HepG2 (cell line): ENCODE data around the gene CLK4. TPM values are rescaled to one million over a fixed set of nuclear protein-coding genes. Genes with fewer than 3 reads are reported as not detected.

ENCODE experiments used
- ATAC-seq: fragments of 200-7000 bp; cut with Tn5 transposase; 3 replicates; pipeline ENCODE4 v1.9.1; 2020; ENCODE audit warnings: mild to moderate bottlenecking, moderate library complexity
- BruUV-seq: library from RNA; stranded (reverse); fragments of 400-500 nt; replicated peaks from 2 replicates; lab custom pipeline; 2021; lab: Mats Ljungman, UMichigan
- CTCF ChIA-PET: fragments of 300-600 bp; formaldehyde crosslinking; extraction: SDS; loops from one replicate; lab custom pipeline; 2021; ENCODE audit warnings: low total read pairs, inconsistent platforms, low intra/inter-chr PET ratio; lab: Yijun Ruan, JAX
- POLR2A ChIA-PET: fragments of 350-600 bp; sonication (Branson Sonifier 250); formaldehyde crosslinking; loops from one replicate; lab custom pipeline; 2020; ENCODE audit warnings: antibody characterized with exemption, inconsistent platforms; lab: Yijun Ruan, JAX
- DNase-seq: peaks from one replicate; pipeline ENCODE4 v3.0.0-alpha.2; 2015; ENCODE audit warnings: low spot score
- FAIRE-seq: peaks from 3 replicates; lab custom pipeline; 2011; peaks lifted over from hg19 to GRCh38; lab: Jason Lieb, UNC
- H2AFZ ChIP-seq: one replicate; pipeline ENCODE4 v1.6.1; 2011; ENCODE audit warnings: low read length, inconsistent platforms
- H3K27ac ChIP-seq: fragments of 300-600 bp; 3 replicates; pipeline ENCODE4 v1.8.0; 2011; ENCODE audit warnings: mixed run types, mild to moderate bottlenecking, mixed read lengths, low read length, inconsistent platforms; ENCODE audit not compliant: insufficient read depth; ENCODE audit errors: extremely low read length
- H3K27me3 ChIP-seq, 2 experiments: fragments of 200-600 bp in 1 of 2; 2 replicates in 1 of 2; 3 replicates in 1 of 2; pipeline versions ENCODE4 v1.6.0 to v1.8.0; 2011; ENCODE audit warnings: low read length in 2 of 2, mild to moderate bottlenecking in 2 of 2, moderate library complexity in 2 of 2, inconsistent platforms in 1 of 2; ENCODE audit not compliant: insufficient read depth in 2 of 2, control insufficient read depth in 1 of 2
- H3K36me3 ChIP-seq, 2 experiments: fragments of 200-600 bp in 1 of 2; replicated peaks in 1 of 2; 2 replicates in 1 of 2; 3 replicates in 1 of 2; pipeline versions ENCODE4 v1.5.1 to v1.8.0; 2011; ENCODE audit warnings: low read length in 2 of 2, inconsistent platforms in 1 of 2; ENCODE audit not compliant: insufficient read depth in 2 of 2, control insufficient read depth in 1 of 2
- H3K4me1 ChIP-seq: 2 replicates; pipeline ENCODE4 v1.5.1; 2012; ENCODE audit warnings: low read length, inconsistent platforms; ENCODE audit not compliant: insufficient read depth
- H3K4me2 ChIP-seq: 2 replicates; pipeline ENCODE4 v1.6.0; 2011; ENCODE audit warnings: low read depth, low read length, inconsistent platforms
- H3K4me3 ChIP-seq, 3 experiments: fragments of 200-600 bp in 1 of 3; sonication (generic), shearing (Covaris generic) in 1 of 3; replicated peaks in 1 of 3; 2 replicates each; pipeline ENCODE4 v1.5.1; 2011 to 2016; ENCODE audit warnings: low read length in 3 of 3, inconsistent platforms in 2 of 3, low read depth in 2 of 3, mild to moderate bottlenecking in 2 of 3, control low read depth in 1 of 3, mixed read lengths in 1 of 3; ENCODE audit not compliant: insufficient read depth in 1 of 3
- H3K79me2 ChIP-seq: one replicate; pipeline ENCODE4 v1.6.1; 2011; ENCODE audit warnings: low read length, inconsistent platforms; ENCODE audit not compliant: insufficient read depth
- H3K9ac ChIP-seq: 2 replicates; pipeline ENCODE4 v1.6.0; 2011; ENCODE audit warnings: mild to moderate bottlenecking, low read depth, low read length, inconsistent platforms; ENCODE audit not compliant: insufficient read depth
- H3K9me3 ChIP-seq: 2 replicates; pipeline ENCODE4 v1.5.1; 2012; ENCODE audit warnings: mild to moderate bottlenecking, low read length
- H4K20me1 ChIP-seq: 2 replicates; pipeline ENCODE4 v1.6.0; 2011; ENCODE audit warnings: inconsistent platforms, mild to moderate bottlenecking, low read length, moderate library complexity; ENCODE audit not compliant: insufficient read depth
- AGO2 ChIP-seq: fragments of 200-400 bp; formaldehyde crosslinking; optimal IDR thresholded peaks from 2 replicates; pipeline ENCODE3; 2017; ENCODE audit warnings: mild to moderate bottlenecking, low read depth, low read length, moderate library complexity
- EHMT2 ChIP-seq: fragments of 200-600 bp; sonication (generic); IDR thresholded peaks from 2 replicates; pipeline ENCODE4 v1.7.0; 2017; ENCODE audit warnings: antibody characterized with exemption, low read depth, low read length, borderline replicate concordance
- FOXC1 ChIP-seq: sonication (generic); formaldehyde crosslinking; IDR thresholded peaks from 2 replicates; pipeline ENCODE4 v1.8.0; 2022; ENCODE audit warnings: mild to moderate bottlenecking, missing genetic modification reagents, borderline replicate concordance
- HDAC1 ChIP-seq: sonication (generic); formaldehyde crosslinking; IDR thresholded peaks from 2 replicates; pipeline ENCODE4 v1.5.1; 2020; ENCODE audit warnings: mild to moderate bottlenecking, missing genetic modification reagents
- MAFF ChIP-seq: IDR thresholded peaks from 2 replicates; pipeline ENCODE4 v1.6.1; 2011; ENCODE audit warnings: low read depth, low read length, improper control_type of control experiment
- NFATC3 ChIP-seq: sonication (generic); formaldehyde crosslinking; IDR thresholded peaks from 2 replicates; pipeline ENCODE4 v1.5.1; 2020; ENCODE audit warnings: mild to moderate bottlenecking, missing genetic modification reagents
- SKI ChIP-seq: fragments of 450-650 bp; IDR thresholded peaks from one replicate; pipeline ENCODE4 v1.6.1; 2018; ENCODE audit warnings: mild to moderate bottlenecking; ENCODE audit not compliant: partially characterized antibody
- SKIL ChIP-seq: sonication (generic); formaldehyde crosslinking; IDR thresholded peaks from 2 replicates; pipeline ENCODE4 v1.8.0; 2022; ENCODE audit warnings: missing genetic modification reagents, mild to moderate bottlenecking, moderate library complexity, borderline replicate concordance
- SP4 ChIP-seq: sonication (generic); formaldehyde crosslinking; IDR thresholded peaks from 2 replicates; pipeline ENCODE4 v1.8.1; 2023; ENCODE audit warnings: mild to moderate bottlenecking, missing genetic modification reagents
- TGIF2 ChIP-seq: IDR thresholded peaks from 2 replicates; pipeline ENCODE4 v1.6.1; 2016; ENCODE audit warnings: control low read depth, missing compliant biosample characterization
- XBP1 ChIP-seq: sonication (generic); formaldehyde crosslinking; IDR thresholded peaks from 2 replicates; pipeline ENCODE4 v1.5.0; 2020; ENCODE audit warnings: missing genetic modification reagents
- ZBTB7B ChIP-seq: sonication (generic); formaldehyde crosslinking; IDR thresholded peaks from 2 replicates; pipeline ENCODE4 v1.4.0; 2020; ENCODE audit warnings: missing genetic modification reagents
- ZNF572 ChIP-seq: sonication (generic); formaldehyde crosslinking; IDR thresholded peaks from 2 replicates; pipeline ENCODE4 v1.5.1; 2020; ENCODE audit warnings: mild to moderate bottlenecking, missing genetic modification reagents
- ZNF749 ChIP-seq: sonication (generic); formaldehyde crosslinking; IDR thresholded peaks from 2 replicates; pipeline ENCODE4 v1.8.0; 2022; ENCODE audit warnings: mild to moderate bottlenecking, missing genetic modification reagents, moderate library complexity, borderline replicate concordance
- WGBS: methylation state at CpG from one replicate; pipeline ENCODE4 v1.1.6; 2017; ENCODE audit warnings: low lambda C conversion rate; 5-methylcytosine and 5-hydroxymethylcytosine counted together
- in situ Hi-C: cut with HindIII; loops from 2 replicates; pipeline ENCODE4 v1.10.0; 2017; ENCODE audit warnings: low pct_unique_long_range_greater_than_20kb; ENCODE audit not compliant: extremely low pct_ligation_motif_present
- intact Hi-C: fragments of 100-400 bp; cut with micrococcal nuclease; formaldehyde crosslinking; loops from one replicate; pipeline ENCODE4 v1.10.0; 2022; ENCODE audit not compliant: unreplicated experiment
- polyA plus RNA-seq, 8 experiments: library from polyadenylated mRNA; depleted of rRNA in 3 of 8; stranded (reverse) in 7 of 8; unstranded in 1 of 8; fragments of >200 nt; fragmentation: Illumina TruSeq in 4 of 8; extraction: Trizol in 4 of 8; gene quantifications; 2 replicates each; pipeline versions ENCODE4 v1.2.1 to v1.2.3, GENCODE V29; 2011 to 2016; ENCODE audit warnings: low read depth in 4 of 8, missing spikeins in 1 of 8, mixed read lengths in 1 of 8; ENCODE audit not compliant: insufficient read depth in 1 of 8
- total RNA-seq, 5 experiments: library from RNA; depleted of rRNA; stranded (reverse); fragments of >200 nt; fragmentation: Illumina TruSeq; extraction: Trizol; gene quantifications; 2 replicates each; pipeline ENCODE4 v1.2.3, GENCODE V29; 2016; ENCODE audit warnings: low read depth in 1 of 5
- TF ChIP-seq, protein P1 (sequence below): sonication (generic); formaldehyde crosslinking; IDR thresholded peaks from 2 replicates; pipeline ENCODE4 v1.4.0; 2020; ENCODE audit warnings: missing genetic modification reagents
- TF ChIP-seq, protein P2 (sequence below): sonication (generic); formaldehyde crosslinking; IDR thresholded peaks from 2 replicates; pipeline ENCODE4 v1.4.0; 2020; ENCODE audit warnings: missing genetic modification reagents

Gene CLK4
- total and polyA plus RNA-seq, 2 of the 13 experiments (the other 11 are each of a cell fraction or from before 2014, with no cell fraction given), result 17.7 to 18.4 TPM

GRCh38 chr5:178557416-178557815 lies 69.4 kb downstream of the CLK4 start (continued):
- no peak for TF ChIP-seq AGO2
- no peak for TF ChIP-seq XBP1 (CRISPR knock-in tag)
- TF ChIP-seq FOXC1 (CRISPR knock-in tag), result no peak
- TF ChIP-seq, protein P1, sequence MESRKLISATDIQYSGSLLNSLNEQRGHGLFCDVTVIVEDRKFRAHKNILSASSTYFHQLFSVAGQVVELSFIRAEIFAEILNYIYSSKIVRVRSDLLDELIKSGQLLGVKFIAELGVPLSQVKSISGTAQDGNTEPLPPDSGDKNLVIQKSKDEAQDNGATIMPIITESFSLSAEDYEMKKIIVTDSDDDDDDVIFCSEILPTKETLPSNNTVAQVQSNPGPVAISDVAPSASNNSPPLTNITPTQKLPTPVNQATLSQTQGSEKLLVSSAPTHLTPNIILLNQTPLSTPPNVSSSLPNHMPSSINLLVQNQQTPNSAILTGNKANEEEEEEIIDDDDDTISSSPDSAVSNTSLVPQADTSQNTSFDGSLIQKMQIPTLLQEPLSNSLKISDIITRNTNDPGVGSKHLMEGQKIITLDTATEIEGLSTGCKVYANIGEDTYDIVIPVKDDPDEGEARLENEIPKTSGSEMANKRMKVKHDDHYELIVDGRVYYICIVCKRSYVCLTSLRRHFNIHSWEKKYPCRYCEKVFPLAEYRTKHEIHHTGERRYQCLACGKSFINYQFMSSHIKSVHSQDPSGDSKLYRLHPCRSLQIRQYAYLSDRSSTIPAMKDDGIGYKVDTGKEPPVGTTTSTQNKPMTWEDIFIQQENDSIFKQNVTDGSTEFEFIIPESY (CRISPR knock-in tag), result no peak

GRCh38 chr5:178555771-178556211 lies 71.1 kb downstream of the CLK4 start:
- H3K36me3 ChIP-seq, result no peaks in the 10 kb centered on the region
- intact Hi-C loops, result no loop called here
- ChIA-PET CTCF (no interaction called here), POLR2A (no interaction called here)
- no peak overlapping the region for H3K27ac ChIP-seq
- no peak overlapping the region for H3K9ac ChIP-seq
- BruUV-seq, result no TSS peak
- in situ Hi-C loops, result no loop called here
- H3K27me3 ChIP-seq, result peaks cover 0 to 23% of the 10 kb centered on the region in 2 experiments; a peak in 3 of 5 replicates
- no peaks in the 10 kb centered on the region for H3K79me2 ChIP-seq
- H3K4me3 ChIP-seq, result no peak overlapping the region
- DNase-seq (no peak), FAIRE-seq (no peak), ATAC-seq (no peak)
- no peaks in the 10 kb centered on the region for H3K9me3 ChIP-seq
- no peak overlapping the region for H3K4me2 ChIP-seq
- H4K20me1 ChIP-seq, result no peaks in the 10 kb centered on the region
- 37% methylated on average over 7 of the region's 14 CpGs for WGBS
- no peak overlapping the region for H2AFZ ChIP-seq
- no peaks in the 10 kb centered on the region for H3K4me1 ChIP-seq
- TF ChIP-seq MAFF (no peak), ZNF749 (CRISPR knock-in tag) (no peak), ZBTB7B (CRISPR knock-in tag) (no peak), SKI (no peak), SKIL (CRISPR knock-in tag) (no peak), NFATC3 (no peak), HDAC1 (CRISPR knock-in tag) (no peak), SP4 (no peak), ZNF572 (CRISPR knock-in tag) (no peak), EHMT2 (no peak), TGIF2 (CRISPR knock-in tag) (no peak)
- TF ChIP-seq, protein P2, sequence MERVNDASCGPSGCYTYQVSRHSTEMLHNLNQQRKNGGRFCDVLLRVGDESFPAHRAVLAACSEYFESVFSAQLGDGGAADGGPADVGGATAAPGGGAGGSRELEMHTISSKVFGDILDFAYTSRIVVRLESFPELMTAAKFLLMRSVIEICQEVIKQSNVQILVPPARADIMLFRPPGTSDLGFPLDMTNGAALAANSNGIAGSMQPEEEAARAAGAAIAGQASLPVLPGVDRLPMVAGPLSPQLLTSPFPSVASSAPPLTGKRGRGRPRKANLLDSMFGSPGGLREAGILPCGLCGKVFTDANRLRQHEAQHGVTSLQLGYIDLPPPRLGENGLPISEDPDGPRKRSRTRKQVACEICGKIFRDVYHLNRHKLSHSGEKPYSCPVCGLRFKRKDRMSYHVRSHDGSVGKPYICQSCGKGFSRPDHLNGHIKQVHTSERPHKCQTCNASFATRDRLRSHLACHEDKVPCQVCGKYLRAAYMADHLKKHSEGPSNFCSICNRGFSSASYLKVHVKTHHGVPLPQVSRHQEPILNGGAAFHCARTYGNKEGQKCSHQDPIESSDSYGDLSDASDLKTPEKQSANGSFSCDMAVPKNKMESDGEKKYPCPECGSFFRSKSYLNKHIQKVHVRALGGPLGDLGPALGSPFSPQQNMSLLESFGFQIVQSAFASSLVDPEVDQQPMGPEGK (CRISPR knock-in tag), result no peak
